Epithelial cell of esophagus (primary cell): ENCODE measurements around the gene EFR3B.
"Not testable (repeated sequence)": the region's sequence is repeated elsewhere in the genome, so short reads cannot be mapped to it uniquely, and the experiment has no call there.

Experiments
- DNase-seq: peaks from one replicate; pipeline ENCODE4 v3.0.0; 2010; ENCODE audit warnings: low read depth
- H3K4me3 ChIP-seq: 2 replicates; pipeline ENCODE4 v1.5.1; 2011; ENCODE audit warnings: mild to moderate bottlenecking, low read length, control low read depth
- CTCF ChIP-seq: IDR thresholded peaks from 2 replicates; pipeline ENCODE4 v1.5.1; 2011; ENCODE audit warnings: low read depth, mild to moderate bottlenecking, low read length, control low read depth, inconsistent platforms; ENCODE audit not compliant: insufficient read depth; ENCODE audit errors: missing control alignments

Gene EFR3B

DNA sequence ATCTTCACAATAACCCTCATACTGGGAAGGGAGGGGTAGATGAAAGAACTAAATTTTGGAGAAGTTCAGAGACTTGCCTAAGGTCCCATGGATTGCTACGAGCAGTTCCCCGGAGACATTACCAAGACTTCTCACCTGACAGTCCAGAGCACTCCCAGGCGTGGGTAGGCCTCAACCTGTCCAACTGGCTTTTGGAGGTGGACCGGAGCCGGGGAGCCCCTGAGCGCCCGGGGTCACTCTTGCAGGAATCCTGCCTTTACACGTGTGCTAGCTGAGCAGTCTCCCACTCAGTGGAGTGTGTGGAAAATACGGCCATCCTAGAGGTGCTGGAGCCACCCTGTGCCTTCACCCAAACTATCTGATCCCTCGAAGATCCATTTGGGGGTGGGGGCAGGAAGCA is 118.5 kb downstream of the EFR3B start:
- DNase-seq, result no peak
- no peak for TF ChIP-seq CTCF
- no peak overlapping the region for H3K4me3 ChIP-seq

DNA sequence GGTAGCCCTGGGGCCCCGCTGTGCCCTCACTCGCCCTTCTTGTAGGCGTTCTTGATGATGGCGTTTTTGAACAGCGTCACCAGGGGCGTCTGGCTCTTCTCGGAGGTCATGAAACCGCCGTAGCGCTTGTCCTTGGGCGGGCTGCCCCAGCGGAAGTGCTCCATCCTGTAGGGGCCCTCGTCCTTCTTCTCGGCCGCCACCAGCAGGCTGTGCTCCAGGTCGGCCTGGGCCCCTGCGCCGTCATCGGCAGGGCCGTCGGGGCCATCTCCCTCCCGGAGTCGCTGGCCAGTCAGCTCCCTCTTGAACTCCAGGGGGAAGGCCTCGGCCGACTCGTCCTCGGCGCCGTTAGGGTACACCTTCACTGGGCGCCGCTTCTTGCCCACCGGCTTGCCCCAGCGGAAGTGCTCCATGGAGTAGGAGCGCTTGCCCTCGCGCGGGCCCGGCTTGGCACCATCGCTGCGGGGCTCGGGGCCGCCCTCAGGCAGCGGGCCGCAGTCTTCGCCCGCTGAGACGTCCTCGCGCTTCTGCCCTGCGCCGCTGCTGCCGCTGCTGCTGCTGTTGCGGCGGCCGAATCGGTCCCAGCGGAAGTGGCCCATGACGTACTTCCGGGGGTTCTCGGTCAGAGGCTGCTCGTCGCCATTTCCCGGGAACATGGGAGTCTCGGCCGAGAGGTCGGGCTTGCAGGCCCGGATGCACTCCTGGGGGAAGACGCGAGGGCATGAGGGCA is 119.3 kb downstream of the EFR3B start:
- peak; percentile 24 for DNase-seq
- H3K4me3 ChIP-seq, result peak overlapping the region; percentile 27
- no peak for TF ChIP-seq CTCF

- not testable (repeated sequence) for DNase-seq, H3K4me3 ChIP-seq
Observed at GRCh38 chr2:25162061-25162460, 120.2 kb downstream of the EFR3B start.

DNA sequence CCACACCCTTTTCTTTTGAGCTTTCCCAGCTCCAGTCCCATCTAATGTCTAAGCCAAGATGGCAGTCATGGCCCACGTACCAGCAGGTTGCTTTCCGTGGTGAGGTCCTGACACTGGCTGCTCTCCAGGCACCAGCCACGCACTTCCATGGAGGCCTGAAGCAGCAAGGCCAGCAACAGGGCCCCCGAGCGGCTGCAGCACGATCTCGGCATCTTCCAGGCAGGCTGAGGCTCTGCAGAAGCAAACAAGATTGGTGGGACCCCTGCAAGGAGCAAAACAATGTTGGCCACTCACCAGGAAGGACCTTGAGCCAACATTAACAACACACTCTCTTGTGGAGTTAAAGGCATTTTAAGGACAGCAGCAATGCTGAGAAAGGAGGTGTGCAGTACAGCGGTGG is 122.7 kb downstream of the EFR3B start:
- no peak for TF ChIP-seq CTCF
- DNase-seq, result no peak

DNA sequence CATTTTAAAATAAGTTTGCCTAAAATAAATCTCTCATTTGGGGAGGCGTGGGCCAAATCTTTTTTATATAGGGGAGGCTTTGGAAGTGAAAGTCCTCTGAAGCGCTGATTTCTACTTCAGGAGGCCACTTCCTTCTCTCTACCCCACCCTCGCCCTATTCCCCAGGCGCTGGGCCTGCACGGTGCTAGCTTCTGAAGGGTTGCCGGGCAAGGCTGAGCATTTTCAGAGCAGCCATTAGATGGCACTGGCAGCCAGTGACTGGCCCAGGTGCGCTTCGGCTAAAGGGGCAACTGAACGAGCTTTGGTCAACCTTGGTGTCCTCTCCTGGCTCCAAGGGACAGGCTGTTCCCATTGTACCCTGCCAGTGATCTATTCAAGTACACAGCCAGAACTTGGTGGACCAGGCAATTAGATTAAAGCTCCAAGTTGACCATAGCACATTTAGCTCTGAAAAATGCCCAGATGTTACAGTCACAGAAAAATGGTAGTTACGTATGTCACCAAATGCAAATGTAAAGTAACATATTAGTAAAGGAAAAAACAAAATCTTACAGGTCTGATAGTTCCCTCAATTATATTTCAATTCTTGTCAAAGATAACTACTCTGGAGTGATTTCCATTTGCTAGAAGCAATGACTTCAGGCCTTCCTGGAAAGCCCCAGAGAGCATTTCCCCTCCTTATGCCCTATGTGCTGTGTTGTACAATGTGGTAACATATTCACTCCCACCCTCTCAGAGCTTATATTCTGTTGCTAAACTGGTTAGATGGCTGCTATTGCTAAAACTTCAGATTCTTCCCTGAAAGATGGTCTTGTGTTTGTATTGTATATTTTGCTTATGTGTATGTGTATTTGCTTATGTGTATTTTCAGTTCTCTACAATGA is 124.4 kb downstream of the EFR3B start:
- TF ChIP-seq CTCF, result peak; percentile 58
- no peak overlapping the region for H3K4me3 ChIP-seq
- DNase-seq, result peak; percentile 36

More for the DNA sequence above, 122.7 kb downstream of the EFR3B start:
- H3K4me3 ChIP-seq, result no peak overlapping the region

DNA sequence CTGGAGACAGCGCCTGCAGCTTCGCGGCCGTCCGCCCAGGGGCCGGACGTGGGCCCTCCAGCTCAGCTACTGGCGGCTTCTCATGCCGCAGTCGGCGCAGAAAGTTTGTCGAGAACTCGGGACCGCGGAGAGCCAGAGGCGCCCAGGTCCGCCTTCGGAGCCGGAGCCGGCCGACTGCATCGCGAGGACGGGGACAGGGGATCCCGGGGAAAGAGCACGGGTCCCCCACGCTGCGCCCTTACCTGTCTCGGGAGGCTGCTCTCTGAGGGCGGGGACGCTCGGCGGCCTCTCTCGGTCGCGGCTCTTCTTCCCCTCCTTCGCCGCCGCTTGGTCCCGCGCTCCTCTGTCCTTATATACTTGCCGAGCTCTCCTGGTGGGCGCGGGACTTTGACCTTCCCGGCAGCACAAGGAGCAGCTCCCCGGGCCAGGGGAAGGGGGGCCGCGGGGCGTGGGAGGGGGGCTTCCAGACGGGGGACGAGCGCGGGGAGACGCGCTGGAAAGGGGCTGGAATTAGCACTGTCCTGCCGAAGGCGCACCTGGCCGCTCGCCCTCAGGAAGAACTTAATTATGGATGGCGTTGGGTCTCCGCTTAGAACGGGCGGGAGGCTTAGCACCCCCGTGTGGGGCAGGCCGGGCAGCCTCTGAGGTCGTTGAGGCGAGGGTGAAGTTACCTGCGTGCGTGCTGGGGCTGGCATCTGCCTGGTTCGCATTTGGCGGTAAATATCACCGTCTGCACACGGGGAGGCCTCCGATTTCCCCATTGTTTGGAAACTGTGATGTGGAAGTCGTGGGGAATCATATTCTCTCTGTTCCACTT is 126.6 kb downstream of the EFR3B start, which contains the start of gene POMC:
POMC (minus strand) TSS at position 325 of the 817 bp plus-strand sequence. CDS start 3,808 bp downstream, outside the sequence.
- DNase-seq, result peak; percentile 33

More for the DNA sequence above, 126.6 kb downstream of the EFR3B start, which contains the start of gene POMC:
- peak within 1 kb of the TSS; percentile 38 for H3K4me3 ChIP-seq
- no peak for TF ChIP-seq CTCF
